ENCODE results near the gene EIF2B2. TPM values are rescaled to one million over a fixed set of nuclear protein-coding genes. Genes with fewer than 3 reads are reported as not detected.

The EIF2B2 gene
- total and polyA plus RNA-seq, 10 of the 15 experiments (the other 5 are each of a cell fraction or from before 2014, with no cell fraction given), result 17.4 to 168 (median 65.5) TPM

GRCh38 chr14:75025876-75026275 lies 23.2 kb downstream of the EIF2B2 start:
- Histone ChIP-seq H3K9ac (ENCODE audit: control insufficient read depth, insufficient read depth, low read length) (no peak overlapping the region), H4K20me1 (ENCODE audit: control insufficient read depth, insufficient read depth) (no peaks in the 10 kb centered on the region), H3K4me2 (ENCODE audit: control insufficient read depth, insufficient read depth) (no peak overlapping the region), H3K9me3 (replicated peaks; ENCODE audit: control insufficient read depth, insufficient read depth, low read length) (no peaks in the 10 kb centered on the region), H2AFZ (ENCODE audit: control insufficient read depth, low read depth, low read length) (no peak overlapping the region), H3K27ac (ENCODE audit: control insufficient read depth, insufficient read depth) (no peak overlapping the region), H3K4me1 (ENCODE audit: control insufficient read depth, insufficient read depth, low read length) (no peaks in the 10 kb centered on the region), H3K36me3 (ENCODE audit: control insufficient read depth in 2 of 2, insufficient read depth in 2 of 2, low read length in 1 of 2) (peaks cover 0 to 1% of the 10 kb centered on the region in 2 experiments; a peak in 3 of 4 replicates), H3K4me3 (no peak overlapping the region), H3K27me3 (replicated peaks in 1 of 2; ENCODE audit: control insufficient read depth in 2 of 2, insufficient read depth in 2 of 2, low read length in 1 of 2) (no peaks in the 10 kb centered on the region), H3K79me2 (ENCODE audit: control insufficient read depth, insufficient read depth, low read length) (no peaks in the 10 kb centered on the region)
- no TSS peak for BruUV-seq (replicated peaks)
- in situ Hi-C loops (cut with MboI) (no loop called here), intact Hi-C loops (cut with micrococcal nuclease; ENCODE audit: unreplicated experiment) (no loop called here)
- no peak for FAIRE-seq
- CTCF ChIA-PET, result interaction anchor here (1.0 to 2.5 kb wide), 2 partner anchors 63 to 165 kb away, joined by 4 to 8 read pairs; no protein-coding TSS in a partner anchor
- RAD21 ChIA-PET (ENCODE audit: unreplicated experiment), result no interaction called here
- TF ChIP-seq PAX8 (IDR thresholded peaks at IDR 0.05), result no peak
- no peak for TF ChIP-seq NFYA (IDR thresholded peaks at IDR 0.05; ENCODE audit: borderline replicate concordance, low read depth, low read length)
- TF ChIP-seq NR2C2 (IDR thresholded peaks at IDR 0.05; ENCODE audit: borderline replicate concordance, control insufficient read depth, insufficient read length, low read depth), result no peak
- TF ChIP-seq JUNB (IDR thresholded peaks at IDR 0.05), result no peak
- no peak for TF ChIP-seq CBX3 (IDR thresholded peaks at IDR 0.05; ENCODE audit: borderline replicate concordance, low read depth)
- ATAC-seq, result no peak
- POLR2A ChIA-PET, result no interaction called here
- SMC1A ChIA-PET (ENCODE audit: uncharacterized antibody, unreplicated experiment), result no interaction called here
- WGBS (ENCODE audit: insufficient coverage, insufficient replicate concordance, low lambda C conversion rate, missing lambda C conversion rate), result 69% methylated on average over 2 of the region's 2 CpGs
- no peak for DNase-seq (ENCODE audit: low read depth, low spot score)

- no peak overlapping the region for H2AFZ ChIP-seq (ENCODE audit: control insufficient read depth, low read depth, low read length)
- intact Hi-C loops (cut with micrococcal nuclease; ENCODE audit: unreplicated experiment) (no loop called here), in situ Hi-C loops (cut with MboI) (no loop called here)
- ChIA-PET SMC1A (ENCODE audit: uncharacterized antibody, unreplicated experiment) (no interaction called here), POLR2A (interaction anchor here (0.5 to 0.6 kb wide), 2 partner anchors 9 to 690 kb away, joined by 3 read pairs; no protein-coding TSS in a partner anchor), CTCF (interaction anchor here (0.8 kb wide), 1 partner anchor 89 kb away, joined by 3 read pairs; no protein-coding TSS in a partner anchor), RAD21 (ENCODE audit: unreplicated experiment) (interaction anchor here (1.0 kb wide), 1 partner anchor 58 kb away, joined by 3 read pairs; no protein-coding TSS in a partner anchor)
- TF ChIP-seq GATAD2B (conservative IDR thresholded peaks at IDR 0.05; ENCODE audit: low read depth) (no peak), CUX1 (IDR thresholded peaks at IDR 0.05; ENCODE audit: insufficient replicate concordance, low read depth, low read length) (no peak), MYC (IDR thresholded peaks at IDR 0.05; ENCODE audit: insufficient read depth, insufficient read length, insufficient replicate concordance, low read length, severe bottlenecking) (no peak), BCLAF1 (IDR thresholded peaks at IDR 0.05) (no peak)
- H3K9me3 ChIP-seq (replicated peaks; ENCODE audit: control insufficient read depth, insufficient read depth, low read length), result no peaks in the 10 kb centered on the region
- no TSS peak for BruUV-seq (replicated peaks)
- no peak overlapping the region for H3K4me3 ChIP-seq
- H3K27me3 ChIP-seq (replicated peaks in 1 of 2; ENCODE audit: control insufficient read depth in 2 of 2, insufficient read depth in 2 of 2, low read length in 1 of 2), result no peaks in the 10 kb centered on the region
- H3K4me2 ChIP-seq (ENCODE audit: control insufficient read depth, insufficient read depth), result no peak overlapping the region
- H3K9ac ChIP-seq (ENCODE audit: control insufficient read depth, insufficient read depth, low read length), result no peak overlapping the region
- DNase-seq (ENCODE audit: low read depth, low spot score) (no peak), ATAC-seq (no peak), FAIRE-seq (no peak)
- H3K4me1 ChIP-seq (ENCODE audit: control insufficient read depth, insufficient read depth, low read length), result no peaks in the 10 kb centered on the region
- no peak overlapping the region for H3K27ac ChIP-seq (ENCODE audit: control insufficient read depth, insufficient read depth)
- H3K79me2 ChIP-seq (ENCODE audit: control insufficient read depth, insufficient read depth, low read length), result no peaks in the 10 kb centered on the region
- H3K36me3 ChIP-seq (ENCODE audit: control insufficient read depth in 2 of 2, insufficient read depth in 2 of 2, low read length in 1 of 2), result peaks cover under 1 to 9% of the 10 kb centered on the region in 2 experiments
- H4K20me1 ChIP-seq (ENCODE audit: control insufficient read depth, insufficient read depth), result no peaks in the 10 kb centered on the region
- 0% methylated on average over 1 of the region's 1 CpG for WGBS (ENCODE audit: insufficient coverage, insufficient replicate concordance, low lambda C conversion rate, missing lambda C conversion rate)
Observed at GRCh38 chr14:75030147-75030546, 27.4 kb downstream of the EIF2B2 start.

Data from GM12878 (cell line).